Measurements from ENCODE around the gene RIPK1. TPM values are rescaled to one million over a fixed set of nuclear protein-coding genes. Genes with fewer than 3 reads are reported as not detected.

Gene RIPK1
- total and polyA plus RNA-seq, 9 of the 15 experiments (the other 6 are each of a cell fraction or from before 2014, with no cell fraction given): 3.8 to 24.9 (median 17.7) TPM

DNA sequence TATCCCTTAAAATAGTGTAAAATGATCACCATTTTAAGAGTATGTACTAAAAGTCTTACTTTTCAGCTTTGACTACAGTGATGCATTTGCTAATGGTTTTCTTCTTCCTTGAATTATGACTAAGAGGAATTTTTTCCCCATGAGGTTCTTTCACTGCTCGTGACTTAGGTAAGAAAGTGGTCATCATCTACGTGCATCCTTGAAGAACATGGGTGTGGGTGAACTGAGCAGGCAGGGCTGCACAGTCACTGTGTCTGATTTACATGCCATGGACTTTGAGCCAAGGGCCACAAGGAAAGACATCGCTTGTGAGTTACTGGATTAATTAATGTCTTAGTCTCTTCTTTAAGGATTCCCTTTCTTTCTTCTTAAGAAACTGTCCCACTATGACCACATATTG, 35.3 kb upstream of the RIPK1 start:
- FAIRE-seq: no peak
- Histone ChIP-seq H3K9me3 (replicated peaks; ENCODE audit: control insufficient read depth, insufficient read depth, low read depth, low read length) (peaks cover 21% of the 10 kb centered on the region), H4K20me1 (replicated peaks; ENCODE audit: control insufficient read depth, insufficient read depth, low read length) (no peaks in the 10 kb centered on the region), H2AFZ (ENCODE audit: low read depth, low read length) (no peak overlapping the region), H3K27ac (ENCODE audit: extremely low read depth, low read depth, low read length) (no peak overlapping the region), H3K9ac (ENCODE audit: insufficient read depth in 1 of 2, low read depth in 2 of 2, low read length in 2 of 2) (no peak overlapping the region), H3K27me3 (ENCODE audit: control insufficient read depth in 2 of 2, insufficient read depth in 2 of 2, low read length in 2 of 2) (no peaks in the 10 kb centered on the region), H3K4me1 (replicated peaks in 1 of 2; ENCODE audit: control insufficient read depth in 2 of 2, insufficient read depth in 2 of 2, low read length in 2 of 2) (peaks cover 0 to 3% of the 10 kb centered on the region in 2 experiments; a peak in 2 of 5 replicates), H3K4me3 (no peak overlapping the region), H3K79me2 (ENCODE audit: control insufficient read depth, insufficient read depth, low read length) (no peaks in the 10 kb centered on the region), H3K36me3 (ENCODE audit: control insufficient read depth, insufficient read depth, low read length) (no peaks in the 10 kb centered on the region), H3K4me2 (ENCODE audit: insufficient read depth, low read length) (no peak overlapping the region), H3K9me1 (ENCODE audit: control insufficient read depth, insufficient read depth, low read length) (no peaks in the 10 kb centered on the region)
- no peak for DNase-seq (ENCODE audit: extremely low read depth in 1 of 4, low spot score in 3 of 4)
- BruUV-seq (replicated peaks): no TSS peak
- WGBS (ENCODE audit: insufficient coverage, low coverage, missing lambda C conversion rate): 44% methylated on average over 3 of the region's 3 CpGs
- ATAC-seq: no peak
- ChIA-PET CTCF (ENCODE audit: low intra/inter-chr PET ratio) (no interaction called here), POLR2A (no interaction called here)
- intact Hi-C loops (cut with micrococcal nuclease): no loop called here
- TF ChIP-seq, protein P1, sequence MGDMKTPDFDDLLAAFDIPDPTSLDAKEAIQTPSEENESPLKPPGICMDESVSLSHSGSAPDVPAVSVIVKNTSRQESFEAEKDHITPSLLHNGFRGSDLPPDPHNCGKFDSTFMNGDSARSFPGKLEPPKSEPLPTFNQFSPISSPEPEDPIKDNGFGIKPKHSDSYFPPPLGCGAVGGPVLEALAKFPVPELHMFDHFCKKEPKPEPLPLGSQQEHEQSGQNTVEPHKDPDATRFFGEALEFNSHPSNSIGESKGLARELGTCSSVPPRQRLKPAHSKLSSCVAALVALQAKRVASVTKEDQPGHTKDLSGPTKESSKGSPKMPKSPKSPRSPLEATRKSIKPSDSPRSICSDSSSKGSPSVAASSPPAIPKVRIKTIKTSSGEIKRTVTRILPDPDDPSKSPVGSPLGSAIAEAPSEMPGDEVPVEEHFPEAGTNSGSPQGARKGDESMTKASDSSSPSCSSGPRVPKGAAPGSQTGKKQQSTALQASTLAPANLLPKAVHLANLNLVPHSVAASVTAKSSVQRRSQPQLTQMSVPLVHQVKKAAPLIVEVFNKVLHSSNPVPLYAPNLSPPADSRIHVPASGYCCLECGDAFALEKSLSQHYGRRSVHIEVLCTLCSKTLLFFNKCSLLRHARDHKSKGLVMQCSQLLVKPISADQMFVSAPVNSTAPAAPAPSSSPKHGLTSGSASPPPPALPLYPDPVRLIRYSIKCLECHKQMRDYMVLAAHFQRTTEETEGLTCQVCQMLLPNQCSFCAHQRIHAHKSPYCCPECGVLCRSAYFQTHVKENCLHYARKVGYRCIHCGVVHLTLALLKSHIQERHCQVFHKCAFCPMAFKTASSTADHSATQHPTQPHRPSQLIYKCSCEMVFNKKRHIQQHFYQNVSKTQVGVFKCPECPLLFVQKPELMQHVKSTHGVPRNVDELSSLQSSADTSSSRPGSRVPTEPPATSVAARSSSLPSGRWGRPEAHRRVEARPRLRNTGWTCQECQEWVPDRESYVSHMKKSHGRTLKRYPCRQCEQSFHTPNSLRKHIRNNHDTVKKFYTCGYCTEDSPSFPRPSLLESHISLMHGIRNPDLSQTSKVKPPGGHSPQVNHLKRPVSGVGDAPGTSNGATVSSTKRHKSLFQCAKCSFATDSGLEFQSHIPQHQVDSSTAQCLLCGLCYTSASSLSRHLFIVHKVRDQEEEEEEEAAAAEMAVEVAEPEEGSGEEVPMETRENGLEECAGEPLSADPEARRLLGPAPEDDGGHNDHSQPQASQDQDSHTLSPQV (IDR thresholded peaks at IDR 0.05): no peak
- TF ChIP-seq NEUROD1 (IDR thresholded peaks at IDR 0.05; ENCODE audit: borderline replicate concordance, low read depth, low read length, partially characterized antibody): no peak
- TF ChIP-seq, protein P2, sequence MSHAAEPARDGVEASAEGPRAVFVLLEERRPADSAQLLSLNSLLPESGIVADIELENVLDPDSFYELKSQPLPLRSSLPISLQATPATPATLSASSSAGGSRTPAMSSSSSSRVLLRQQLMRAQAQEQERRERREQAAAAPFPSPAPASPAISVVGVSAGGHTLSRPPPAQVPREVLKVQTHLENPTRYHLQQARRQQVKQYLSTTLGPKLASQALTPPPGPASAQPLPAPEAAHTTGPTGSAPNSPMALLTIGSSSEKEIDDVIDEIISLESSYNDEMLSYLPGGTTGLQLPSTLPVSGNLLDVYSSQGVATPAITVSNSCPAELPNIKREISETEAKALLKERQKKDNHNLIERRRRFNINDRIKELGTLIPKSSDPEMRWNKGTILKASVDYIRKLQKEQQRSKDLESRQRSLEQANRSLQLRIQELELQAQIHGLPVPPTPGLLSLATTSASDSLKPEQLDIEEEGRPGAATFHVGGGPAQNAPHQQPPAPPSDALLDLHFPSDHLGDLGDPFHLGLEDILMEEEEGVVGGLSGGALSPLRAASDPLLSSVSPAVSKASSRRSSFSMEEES (CRISPR knock-in tag; IDR thresholded peaks at IDR 0.05): no peak
- TF ChIP-seq ZNF175 (CRISPR knock-in tag; IDR thresholded peaks at IDR 0.05; ENCODE audit: low read depth): no peak
- TF ChIP-seq GTF2F1 (IDR thresholded peaks at IDR 0.05; ENCODE audit: low read depth, low read length): no peak
- TF ChIP-seq ZNF354B (CRISPR knock-in tag; IDR thresholded peaks at IDR 0.05): no peak
- TF ChIP-seq, protein P3, sequence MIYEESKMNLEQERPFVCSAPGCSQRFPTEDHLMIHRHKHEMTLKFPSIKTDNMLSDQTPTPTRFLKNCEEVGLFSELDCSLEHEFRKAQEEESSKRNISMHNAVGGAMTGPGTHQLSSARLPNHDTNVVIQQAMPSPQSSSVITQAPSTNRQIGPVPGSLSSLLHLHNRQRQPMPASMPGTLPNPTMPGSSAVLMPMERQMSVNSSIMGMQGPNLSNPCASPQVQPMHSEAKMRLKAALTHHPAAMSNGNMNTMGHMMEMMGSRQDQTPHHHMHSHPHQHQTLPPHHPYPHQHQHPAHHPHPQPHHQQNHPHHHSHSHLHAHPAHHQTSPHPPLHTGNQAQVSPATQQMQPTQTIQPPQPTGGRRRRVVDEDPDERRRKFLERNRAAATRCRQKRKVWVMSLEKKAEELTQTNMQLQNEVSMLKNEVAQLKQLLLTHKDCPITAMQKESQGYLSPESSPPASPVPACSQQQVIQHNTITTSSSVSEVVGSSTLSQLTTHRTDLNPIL (CRISPR knock-in tag; IDR thresholded peaks at IDR 0.05): no peak
- TF ChIP-seq ZSCAN29 (IDR thresholded peaks at IDR 0.05): no peak
- no peak for TF ChIP-seq BDP1 (IDR thresholded peaks at IDR 0.05; ENCODE audit: insufficient read depth, insufficient read length)
- no peak for TF ChIP-seq CXXC5 (CRISPR knock-in tag; IDR thresholded peaks at IDR 0.05)
- in situ Hi-C loops (cut with MboI): no loop called here
